Spleen (tissue), 7 donors: ENCODE results near the gene SHISA9.

ENCODE experiments used
- POLR2A ChIP-seq, 3 donors: fragments of 450-650 bp; IDR thresholded peaks; one replicate each; pipeline ENCODE4 v1.5.1; 2017; ENCODE audit warnings: antibody characterized with exemption in 3 of 3, mild to moderate bottlenecking in 1 of 3
- TF ChIP-seq, protein P1 (sequence below), 11 experiments: fragments of 200-600 bp in 7 of 11; fragments of 450-650 bp in 4 of 11; sonication (generic) in 4 of 11; IDR thresholded peaks in 8 of 11; conservative IDR thresholded peaks in 3 of 11; 1 replicate in 7 of 11; 2 replicates in 4 of 11; pipeline versions ENCODE4 v1.4.0 to v1.8.0; 2016 to 2021; ENCODE audit warnings: antibody characterized with exemption in 11 of 11, inconsistent platforms in 4 of 11, mild to moderate bottlenecking in 1 of 11
- donor health status: DM: no; HTN: no; CAD: no; lungs with moderate emphysema.
- donor health status: DM: no; HTN: no; CAD: no.
- donor health status: DM: no; HTN: no; CAD: no.

DNA sequence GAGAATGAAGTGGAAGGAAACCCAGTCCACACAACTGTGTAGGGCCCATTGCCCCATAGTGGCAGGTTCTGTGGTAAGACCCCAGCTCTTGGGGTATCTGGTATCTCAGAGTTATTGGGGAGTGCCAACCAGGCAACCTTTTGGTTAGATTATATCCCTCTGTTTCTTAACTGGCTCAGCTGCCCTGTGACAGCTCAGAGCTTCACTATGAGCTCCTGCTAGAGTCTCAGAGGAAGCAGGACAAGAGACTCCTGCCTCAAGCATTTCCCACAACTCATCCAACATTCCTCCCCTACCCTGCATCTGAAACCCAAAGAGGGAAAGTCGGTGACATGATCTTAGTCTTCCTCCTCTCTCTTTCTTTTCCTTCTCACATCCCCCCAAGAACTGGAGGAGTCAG, 292.3 kb downstream of the SHISA9 start:
- TF ChIP-seq, protein P1, sequence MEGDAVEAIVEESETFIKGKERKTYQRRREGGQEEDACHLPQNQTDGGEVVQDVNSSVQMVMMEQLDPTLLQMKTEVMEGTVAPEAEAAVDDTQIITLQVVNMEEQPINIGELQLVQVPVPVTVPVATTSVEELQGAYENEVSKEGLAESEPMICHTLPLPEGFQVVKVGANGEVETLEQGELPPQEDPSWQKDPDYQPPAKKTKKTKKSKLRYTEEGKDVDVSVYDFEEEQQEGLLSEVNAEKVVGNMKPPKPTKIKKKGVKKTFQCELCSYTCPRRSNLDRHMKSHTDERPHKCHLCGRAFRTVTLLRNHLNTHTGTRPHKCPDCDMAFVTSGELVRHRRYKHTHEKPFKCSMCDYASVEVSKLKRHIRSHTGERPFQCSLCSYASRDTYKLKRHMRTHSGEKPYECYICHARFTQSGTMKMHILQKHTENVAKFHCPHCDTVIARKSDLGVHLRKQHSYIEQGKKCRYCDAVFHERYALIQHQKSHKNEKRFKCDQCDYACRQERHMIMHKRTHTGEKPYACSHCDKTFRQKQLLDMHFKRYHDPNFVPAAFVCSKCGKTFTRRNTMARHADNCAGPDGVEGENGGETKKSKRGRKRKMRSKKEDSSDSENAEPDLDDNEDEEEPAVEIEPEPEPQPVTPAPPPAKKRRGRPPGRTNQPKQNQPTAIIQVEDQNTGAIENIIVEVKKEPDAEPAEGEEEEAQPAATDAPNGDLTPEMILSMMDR (IDR thresholded peaks at IDR 0.05 in 8 of 11, conservative IDR thresholded peaks at IDR 0.05 in 3 of 11) = no peak
- no peak for TF ChIP-seq POLR2A (IDR thresholded peaks at IDR 0.05)
